K562 (cell line): ENCODE data around the gene SLC25A34. TPM values are rescaled to one million over a fixed set of nuclear protein-coding genes. Genes with fewer than 3 reads are reported as not detected.

Source experiments
- ATAC-seq: fragments of 200-7000 bp; cut with Tn5 transposase; 3 replicates; pipeline ENCODE4 v1.9.1; 2020; ENCODE audit warnings: moderate library complexity
- BruUV-seq: library from RNA; stranded (reverse); fragments of 400-500 nt; replicated peaks from 2 replicates; lab custom pipeline; 2021; lab: Mats Ljungman, UMichigan
- CTCF ChIA-PET: fragments of 300-600 bp; formaldehyde crosslinking; extraction: SDS; loops from one replicate; lab custom pipeline; 2021; ENCODE audit warnings: low intra/inter-chr PET ratio; lab: Yijun Ruan, JAX
- POLR2A ChIA-PET: fragments of 300-600, 350-650 bp; sonication (Branson Sonifier 250); formaldehyde crosslinking; extraction: SDS; loops from one replicate; lab custom pipeline; 2021; ENCODE audit warnings: antibody characterized with exemption, inconsistent platforms; lab: Yijun Ruan, JAX
- DNase-seq, 4 experiments: peaks; one replicate each; pipeline versions ENCODE4 v3.0.0 to v3.0.0-alpha.2; 2011 to 2018; ENCODE audit warnings: low spot score in 3 of 4, mixed read lengths in 3 of 4; ENCODE audit errors: extremely low read depth in 1 of 4
- FAIRE-seq: peaks from 2 replicates; lab custom pipeline; 2011; peaks lifted over from hg19 to GRCh38; lab: Jason Lieb, UNC
- H2AFZ ChIP-seq: 2 replicates; pipeline ENCODE4 v1.6.0; 2011; ENCODE audit warnings: low read depth, low read length, control low read depth, inconsistent platforms
- H3K27ac ChIP-seq: fragments of 200-600 bp; 3 replicates; pipeline ENCODE4 v1.8.0; 2011; ENCODE audit warnings: low read depth, mild to moderate bottlenecking, control low read depth, inconsistent platforms, low read length, moderate library complexity, mixed read lengths; ENCODE audit errors: extremely low read depth
- H3K27me3 ChIP-seq, 2 experiments: fragments of 300-600 bp in 1 of 2; 2 replicates in 1 of 2; 3 replicates in 1 of 2; pipeline versions ENCODE4 v1.6.0 to v1.8.0; 2011; ENCODE audit warnings: inconsistent platforms in 2 of 2, low read length in 2 of 2, mild to moderate bottlenecking in 1 of 2, mixed read lengths in 1 of 2, moderate library complexity in 1 of 2; ENCODE audit not compliant: control insufficient read depth in 2 of 2, insufficient read depth in 2 of 2
- H3K36me3 ChIP-seq: fragments of 300-600 bp; 3 replicates; pipeline ENCODE4 v1.8.0; 2011; ENCODE audit warnings: mild to moderate bottlenecking, low read length, inconsistent platforms; ENCODE audit not compliant: control insufficient read depth, insufficient read depth
- H3K4me1 ChIP-seq, 2 experiments: fragments of 200-600 bp in 1 of 2; replicated peaks in 1 of 2; 2 replicates in 1 of 2; 3 replicates in 1 of 2; pipeline versions ENCODE4 v1.5.1 to v1.8.0; 2011; ENCODE audit warnings: inconsistent platforms in 2 of 2, low read length in 2 of 2, mild to moderate bottlenecking in 1 of 2, mixed read lengths in 1 of 2, moderate library complexity in 1 of 2; ENCODE audit not compliant: control insufficient read depth in 2 of 2, insufficient read depth in 2 of 2
- H3K4me2 ChIP-seq: 2 replicates; pipeline ENCODE4 v1.6.1; 2011; ENCODE audit warnings: low read length, control low read depth, inconsistent platforms, mixed read lengths; ENCODE audit not compliant: insufficient read depth
- H3K4me3 ChIP-seq: fragments of 200-600 bp; sonication (generic), shearing (Covaris generic); 2 replicates; pipeline ENCODE4 v1.5.1; 2016; ENCODE audit warnings: control low read depth, inconsistent platforms
- H3K79me2 ChIP-seq: fragments of 200-600 bp; 3 replicates; pipeline ENCODE4 v1.8.0; 2011; ENCODE audit warnings: low read length, inconsistent platforms; ENCODE audit not compliant: control insufficient read depth, insufficient read depth
- H3K9ac ChIP-seq, 2 experiments: 2 replicates each; pipeline versions ENCODE4 v1.6.0 to v1.6.1; 2011; ENCODE audit warnings: low read depth in 2 of 2, low read length in 2 of 2, control low read depth in 1 of 2, inconsistent platforms in 1 of 2, mild to moderate bottlenecking in 1 of 2, mixed read lengths in 1 of 2; ENCODE audit not compliant: insufficient read depth in 1 of 2
- H3K9me1 ChIP-seq: one replicate; pipeline ENCODE4 v1.6.0; 2011; ENCODE audit warnings: inconsistent platforms, mild to moderate bottlenecking, low read length, moderate library complexity; ENCODE audit not compliant: control insufficient read depth, insufficient read depth
- H3K9me3 ChIP-seq: replicated peaks from 2 replicates; pipeline ENCODE4 v1.5.1; 2011; ENCODE audit warnings: low read depth, low read length, inconsistent platforms; ENCODE audit not compliant: control insufficient read depth, insufficient read depth
- H4K20me1 ChIP-seq: replicated peaks from 2 replicates; pipeline ENCODE4 v1.6.1; 2011; ENCODE audit warnings: low read length, inconsistent platforms, mixed read lengths; ENCODE audit not compliant: control insufficient read depth, insufficient read depth
- EGR1 ChIP-seq: fragments of 450-650 bp; conservative IDR thresholded peaks from 2 replicates; pipeline ENCODE4 v1.6.1; 2017; ENCODE audit warnings: mild to moderate bottlenecking
- FOXK2 ChIP-seq, 2 experiments: fragments of 450-650 bp; IDR thresholded peaks in 1 of 2; conservative IDR thresholded peaks in 1 of 2; 2 replicates each; pipeline ENCODE4 v1.6.1; 2016; ENCODE audit warnings: low read depth in 2 of 2, mild to moderate bottlenecking in 1 of 2
- TCF15 ChIP-seq: fragments of 250-450 bp; sonication (Bioruptor Pico); IDR thresholded peaks from 2 replicates; pipeline ENCODE4 v1.8.0; 2022; ENCODE audit warnings: moderate library complexity, mild to moderate bottlenecking, inconsistent platforms
- TCF7 ChIP-seq: sonication (generic); IDR thresholded peaks from 2 replicates; pipeline ENCODE4 v1.6.1; 2016; ENCODE audit warnings: antibody characterized with exemption, borderline replicate concordance
- TFAP4 ChIP-seq: sonication (generic); formaldehyde crosslinking; IDR thresholded peaks from 2 replicates; pipeline ENCODE4 v1.8.0; 2022; ENCODE audit warnings: missing genetic modification reagents, mild to moderate bottlenecking, moderate library complexity, borderline replicate concordance
- WGBS: fragments of 100-300 bp; shearing (Covaris generic); methylation state at CpG from one replicate; pipeline ENCODE4 v1.1.6; 2016; ENCODE audit warnings: low coverage, mixed read lengths; ENCODE audit not compliant: insufficient coverage; ENCODE audit errors: missing lambda C conversion rate; 5-methylcytosine and 5-hydroxymethylcytosine counted together
- in situ Hi-C: fragments of 300-500 bp; cut with MboI; formaldehyde crosslinking; loops from 4 replicates; pipeline ENCODE4 v1.15.0; 2018; ENCODE audit warnings: inconsistent platforms, mixed read lengths
- intact Hi-C: fragments of 100-400 bp; cut with micrococcal nuclease; formaldehyde crosslinking; loops from 2 replicates; pipeline ENCODE4 v1.14.2; 2022
- polyA plus RNA-seq, 8 experiments: library from polyadenylated mRNA; depleted of rRNA in 4 of 8; stranded (reverse) in 5 of 8; unstranded in 3 of 8; fragments of >200 nt; fragmentation: Nextera tagmentation in 2 of 8; fragmentation: Illumina TruSeq in 1 of 8; extraction: Ambion mirVana in 2 of 8; extraction: Trizol in 1 of 8; gene quantifications; 2 replicates each; pipeline versions ENCODE4 v1.2.1 to v1.2.3, GENCODE V29; 2011 to 2014; ENCODE audit warnings: inconsistent platforms in 1 of 8, missing spikeins in 1 of 8
- total RNA-seq, 7 experiments: library from RNA; depleted of rRNA in 6 of 7; stranded (reverse); fragments of >200 nt in 6 of 7; fragmentation: Illumina TruSeq in 2 of 7; extraction: Trizol in 2 of 7; gene quantifications; 2 replicates each; pipeline versions ENCODE4 v1.2.1 to v1.2.3, GENCODE V29; 2011 to 2021; ENCODE audit warnings: low replicate concordance in 1 of 7

SLC25A34 gene
- total and polyA plus RNA-seq, 9 of the 15 experiments (the other 6 are each of a cell fraction or from before 2014, with no cell fraction given), result 0.01 to 0.57 (median 0.16) TPM

- peak; percentile 71 for TF ChIP-seq EGR1
- TF ChIP-seq FOXK2 (conservative IDR thresholded peaks at IDR 0.05 in 1 of 2, IDR thresholded peaks at IDR 0.05 in 1 of 2; ENCODE audit: low read depth in 2 of 2), result no peak
- no peak for TF ChIP-seq TCF15 (CRISPR knock-in tag)
- TF ChIP-seq TFAP4 (CRISPR knock-in tag), result peak; percentile 31; the same call in 1 of the 2 replicates
- TF ChIP-seq TCF7, result no peak
- TF ChIP-seq, all 486 proteins: peak for 2
- no peaks in the 10 kb centered on the region for H3K36me3 ChIP-seq
- intact Hi-C loops, result no loop called here
- H3K4me3 ChIP-seq, result no peak overlapping the region
- H3K4me1 ChIP-seq, result peaks cover 15 to 52% of the 10 kb centered on the region in 2 experiments; a peak in 4 of 5 replicates
- H3K9me1 ChIP-seq, result no peaks in the 10 kb centered on the region
- FAIRE-seq (no peak), DNase-seq (peak in 1 of 4 experiments; percentile 38), ATAC-seq (no peak)
- in situ Hi-C loops, result no loop called here
- peaks cover 12% of the 10 kb centered on the region for H4K20me1 ChIP-seq
- no peak overlapping the region for H2AFZ ChIP-seq
- H3K9ac ChIP-seq, result peak overlapping the region in 1 of 2 experiments; percentile 18; a peak in 1 of 4 replicates
- CTCF ChIA-PET, result no interaction called here
- H3K27me3 ChIP-seq, result peaks cover 28 to 75% of the 10 kb centered on the region in 2 experiments; a peak in 4 of 5 replicates
- H3K79me2 ChIP-seq, result no peaks in the 10 kb centered on the region
- no peak overlapping the region for H3K27ac ChIP-seq
- H3K9me3 ChIP-seq, result no peaks in the 10 kb centered on the region
- H3K4me2 ChIP-seq, result no peak overlapping the region
- POLR2A ChIA-PET, result interaction anchor here (0.6 to 1.6 kb wide), 3 partner anchors 14 to 555 kb away, joined by 3 to 5 read pairs (median 5); no protein-coding TSS in a partner anchor
- no TSS peak for BruUV-seq
- 2% methylated on average over 12 of the region's 12 CpGs for WGBS
Measured at GRCh38 chr1:15760520-15761211, 24.6 kb downstream of the SLC25A34 start.
